GM21381 (cell line): ENCODE results near the gene CYB5B.
"Not testable (repeated sequence)": the region's sequence is repeated elsewhere in the genome, so short reads cannot be mapped to it uniquely, and the experiment has no call there.

Experiments
- ATAC-seq: cut with Tn5 transposase; IDR thresholded peaks from one replicate; pipeline ENCODE4 v1.9.1; 2021; ENCODE audit warnings: mild to moderate bottlenecking, moderate library complexity; ENCODE audit not compliant: unreplicated experiment

CYB5B gene

GRCh38 chr16:69408475-69408874, 15.9 kb upstream of the CYB5B start:
- no peak for ATAC-seq

GRCh38 chr16:69410219-69410990, 14.0 kb upstream of the CYB5B start:
- ATAC-seq = no peak

GRCh38 chr16:69411064-69411985, 13.1 kb upstream of the CYB5B start:
- no peak for ATAC-seq

- no peak for ATAC-seq
These were observed 12.1 kb upstream of the CYB5B start for GRCh38 chr16:69412287-69412686.

- no peak for ATAC-seq
These were observed 11.3 kb upstream of the CYB5B start for GRCh38 chr16:69413045-69413664.

- no peak for ATAC-seq
These were observed 6.8 kb upstream of the CYB5B start for GRCh38 chr16:69417520-69418199.

GRCh38 chr16:69419956-69420355, 4.5 kb upstream of the CYB5B start:
- ATAC-seq = no peak

GRCh38 chr16:69423189-69423588, 1.2 kb upstream of the CYB5B start:
- no peak for ATAC-seq

GRCh38 chr16:69424935-69425784, 741 bp downstream of the CYB5B start:
- no peak for ATAC-seq

GRCh38 chr16:69428652-69429051, 4.2 kb downstream of the CYB5B start:
- ATAC-seq = no peak

GRCh38 chr16:69429058-69429640, 4.7 kb downstream of the CYB5B start:
- not testable (repeated sequence) for ATAC-seq

- ATAC-seq = no peak
These were observed 7.6 kb downstream of the CYB5B start for GRCh38 chr16:69431948-69432468.

- no peak for ATAC-seq
These were observed 9.6 kb downstream of the CYB5B start for GRCh38 chr16:69434066-69434465.

GRCh38 chr16:69435977-69436820, 11.8 kb downstream of the CYB5B start:
- no peak for ATAC-seq

GRCh38 chr16:69436896-69437295, 12.5 kb downstream of the CYB5B start:
- no peak for ATAC-seq

- no peak for ATAC-seq
These were observed 14.0 kb downstream of the CYB5B start for GRCh38 chr16:69438465-69438864.

- ATAC-seq = no peak
These were observed 15.8 kb downstream of the CYB5B start for GRCh38 chr16:69440250-69440649.

GRCh38 chr16:69441030-69441429, 16.6 kb downstream of the CYB5B start:
- ATAC-seq = not testable (repeated sequence)
